GM12878 (cell line): ENCODE measurements around the gene RASAL1. TPM values are rescaled to one million over a fixed set of nuclear protein-coding genes. Genes with fewer than 3 reads are reported as not detected.

Experiments
- BCL11A ChIP-seq: IDR thresholded peaks from 2 replicates; pipeline ENCODE4 v1.6.1; 2011; ENCODE audit warnings: low read depth, low read length
- NRF1 ChIP-seq: conservative IDR thresholded peaks from 2 replicates; pipeline ENCODE4 v1.6.1; 2011; ENCODE audit warnings: mild to moderate bottlenecking, low read depth, low read length, improper control_type of control experiment
- SIX5 ChIP-seq: IDR thresholded peaks from 2 replicates; pipeline ENCODE4 v1.6.1; 2011; ENCODE audit warnings: mild to moderate bottlenecking, low read depth, low read length, moderate library complexity; ENCODE audit not compliant: severe bottlenecking
- SPI1 ChIP-seq: IDR thresholded peaks from 2 replicates; pipeline ENCODE4 v1.6.1; 2011; ENCODE audit warnings: low read depth, mild to moderate bottlenecking, low read length, moderate library complexity, borderline replicate concordance; ENCODE audit not compliant: insufficient read depth
- TARDBP ChIP-seq: IDR thresholded peaks from 2 replicates; pipeline ENCODE4 v1.6.1; 2016; ENCODE audit warnings: borderline replicate concordance
- ZNF217 ChIP-seq: fragments of 450-650 bp; IDR thresholded peaks from 2 replicates; pipeline ENCODE4 v1.6.1; 2017; ENCODE audit warnings: antibody characterized with exemption, mild to moderate bottlenecking
- polyA plus RNA-seq, 11 experiments: library from polyadenylated mRNA; depleted of rRNA in 4 of 11; unstranded in 6 of 11; stranded (reverse) in 5 of 11; fragments of >200 nt; fragmentation: Nextera tagmentation in 4 of 11; fragmentation: Illumina TruSeq in 1 of 11; extraction: Ambion mirVana in 4 of 11; extraction: Trizol in 1 of 11; gene quantifications; 1 replicate in 1 of 11; 2 replicates in 10 of 11; pipeline versions ENCODE4 v1.2.1 to v1.2.3, GENCODE V29; 2011 to 2016; ENCODE audit warnings: inconsistent platforms in 2 of 11, missing spikeins in 2 of 11, low read depth in 1 of 11
- total RNA-seq, 4 experiments: library from RNA; depleted of rRNA in 3 of 4; stranded (reverse); fragments of >200 nt in 3 of 4; fragmentation: Illumina TruSeq in 1 of 4; extraction: Trizol in 1 of 4; gene quantifications; 2 replicates each; pipeline versions ENCODE4 v1.2.1 to v1.2.3, GENCODE V29; 2013 to 2021
- TF ChIP-seq, protein P1 (sequence below): fragments of 450-650 bp; IDR thresholded peaks from 2 replicates; pipeline ENCODE4 v1.6.1; 2017; ENCODE audit warnings: antibody characterized with exemption, mild to moderate bottlenecking, moderate library complexity
- TF ChIP-seq, protein P2 (sequence below): fragments of 450-650 bp; IDR thresholded peaks from 2 replicates; pipeline ENCODE4 v1.6.1; 2016; ENCODE audit warnings: mild to moderate bottlenecking
- TF ChIP-seq, protein P3 (sequence below): fragments of 450-650 bp; IDR thresholded peaks from 2 replicates; pipeline ENCODE4 v1.6.1; 2016; ENCODE audit warnings: mild to moderate bottlenecking

RASAL1 gene
- total and polyA plus RNA-seq, 10 of the 15 experiments (the other 5 are each of a cell fraction or from before 2014, with no cell fraction given): 0.12 to 1.0 (median 0.52) TPM; not detected in 6

DNA sequence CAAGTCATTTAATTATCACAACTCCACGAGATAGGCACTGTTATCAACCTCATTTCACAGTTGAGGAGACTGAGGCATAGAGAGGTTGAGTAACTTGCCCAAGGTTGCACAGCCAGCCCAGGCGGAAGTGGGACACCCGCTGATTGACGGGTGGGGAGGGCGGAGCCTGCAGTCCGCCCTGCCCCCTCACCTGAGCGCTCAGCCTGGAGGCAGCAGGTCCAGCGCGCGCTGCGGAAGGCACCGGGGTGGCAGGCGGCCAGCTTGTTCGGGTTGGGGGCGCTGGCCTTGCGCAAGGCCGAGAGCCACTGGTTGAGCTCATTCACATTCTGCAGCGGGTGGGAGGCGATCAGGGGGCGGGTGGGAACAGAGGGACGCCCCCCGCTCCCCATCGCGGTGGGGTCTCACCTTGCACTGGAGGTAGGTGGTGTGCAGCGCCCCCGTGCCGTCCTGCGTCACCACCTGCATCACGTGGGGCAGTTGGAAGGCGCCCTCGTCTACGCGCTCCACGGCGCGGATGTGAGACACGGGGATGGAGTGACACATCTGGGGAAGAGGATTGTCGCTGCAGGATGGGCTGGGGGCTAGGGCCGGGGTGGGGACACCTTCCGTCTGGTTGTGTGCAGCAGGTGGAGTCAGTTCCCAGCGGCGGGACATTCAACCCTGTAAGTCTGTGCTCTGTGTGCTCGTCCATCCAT is 31.7 kb downstream of the RASAL1 start (continued):
- TF ChIP-seq, protein P1, sequence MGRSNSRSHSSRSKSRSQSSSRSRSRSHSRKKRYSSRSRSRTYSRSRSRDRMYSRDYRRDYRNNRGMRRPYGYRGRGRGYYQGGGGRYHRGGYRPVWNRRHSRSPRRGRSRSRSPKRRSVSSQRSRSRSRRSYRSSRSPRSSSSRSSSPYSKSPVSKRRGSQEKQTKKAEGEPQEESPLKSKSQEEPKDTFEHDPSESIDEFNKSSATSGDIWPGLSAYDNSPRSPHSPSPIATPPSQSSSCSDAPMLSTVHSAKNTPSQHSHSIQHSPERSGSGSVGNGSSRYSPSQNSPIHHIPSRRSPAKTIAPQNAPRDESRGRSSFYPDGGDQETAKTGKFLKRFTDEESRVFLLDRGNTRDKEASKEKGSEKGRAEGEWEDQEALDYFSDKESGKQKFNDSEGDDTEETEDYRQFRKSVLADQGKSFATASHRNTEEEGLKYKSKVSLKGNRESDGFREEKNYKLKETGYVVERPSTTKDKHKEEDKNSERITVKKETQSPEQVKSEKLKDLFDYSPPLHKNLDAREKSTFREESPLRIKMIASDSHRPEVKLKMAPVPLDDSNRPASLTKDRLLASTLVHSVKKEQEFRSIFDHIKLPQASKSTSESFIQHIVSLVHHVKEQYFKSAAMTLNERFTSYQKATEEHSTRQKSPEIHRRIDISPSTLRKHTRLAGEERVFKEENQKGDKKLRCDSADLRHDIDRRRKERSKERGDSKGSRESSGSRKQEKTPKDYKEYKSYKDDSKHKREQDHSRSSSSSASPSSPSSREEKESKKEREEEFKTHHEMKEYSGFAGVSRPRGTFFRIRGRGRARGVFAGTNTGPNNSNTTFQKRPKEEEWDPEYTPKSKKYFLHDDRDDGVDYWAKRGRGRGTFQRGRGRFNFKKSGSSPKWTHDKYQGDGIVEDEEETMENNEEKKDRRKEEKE: no peak
- TF ChIP-seq ZNF217: no peak
- TF ChIP-seq, protein P2, sequence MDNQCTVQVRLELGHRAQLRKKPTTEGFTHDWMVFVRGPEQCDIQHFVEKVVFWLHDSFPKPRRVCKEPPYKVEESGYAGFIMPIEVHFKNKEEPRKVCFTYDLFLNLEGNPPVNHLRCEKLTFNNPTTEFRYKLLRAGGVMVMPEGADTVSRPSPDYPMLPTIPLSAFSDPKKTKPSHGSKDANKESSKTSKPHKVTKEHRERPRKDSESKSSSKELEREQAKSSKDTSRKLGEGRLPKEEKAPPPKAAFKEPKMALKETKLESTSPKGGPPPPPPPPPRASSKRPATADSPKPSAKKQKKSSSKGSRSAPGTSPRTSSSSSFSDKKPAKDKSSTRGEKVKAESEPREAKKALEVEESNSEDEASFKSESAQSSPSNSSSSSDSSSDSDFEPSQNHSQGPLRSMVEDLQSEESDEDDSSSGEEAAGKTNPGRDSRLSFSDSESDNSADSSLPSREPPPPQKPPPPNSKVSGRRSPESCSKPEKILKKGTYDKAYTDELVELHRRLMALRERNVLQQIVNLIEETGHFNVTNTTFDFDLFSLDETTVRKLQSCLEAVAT: no peak
- TF ChIP-seq SPI1: peak; percentile 60; the same call in 1 of the 2 replicates
- TF ChIP-seq BCL11A: no peak
- TF ChIP-seq NRF1: no peak
- no peak for TF ChIP-seq TARDBP
- TF ChIP-seq, protein P3, sequence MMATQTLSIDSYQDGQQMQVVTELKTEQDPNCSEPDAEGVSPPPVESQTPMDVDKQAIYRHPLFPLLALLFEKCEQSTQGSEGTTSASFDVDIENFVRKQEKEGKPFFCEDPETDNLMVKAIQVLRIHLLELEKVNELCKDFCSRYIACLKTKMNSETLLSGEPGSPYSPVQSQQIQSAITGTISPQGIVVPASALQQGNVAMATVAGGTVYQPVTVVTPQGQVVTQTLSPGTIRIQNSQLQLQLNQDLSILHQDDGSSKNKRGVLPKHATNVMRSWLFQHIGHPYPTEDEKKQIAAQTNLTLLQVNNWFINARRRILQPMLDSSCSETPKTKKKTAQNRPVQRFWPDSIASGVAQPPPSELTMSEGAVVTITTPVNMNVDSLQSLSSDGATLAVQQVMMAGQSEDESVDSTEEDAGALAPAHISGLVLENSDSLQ: peak; percentile 94
- no peak for TF ChIP-seq SIX5
